Endothelial cell (in vitro differentiated cells): ENCODE results near the gene PRKCA. TPM values are rescaled to one million over a fixed set of nuclear protein-coding genes. Genes with fewer than 3 reads are reported as not detected.
"Not testable (repeated sequence)": the region's sequence is repeated elsewhere in the genome, so short reads cannot be mapped to it uniquely, and the experiment has no call there.

ENCODE experiments used
- DNase-seq: peaks from one replicate; pipeline ENCODE4 v3.0.0; 2021; ENCODE audit warnings: low spot score
- H3K27ac Mint-ChIP-seq: one replicate; pipeline ENCODE4 v1.8.0; 2021; ENCODE audit warnings: mixed read lengths, inconsistent platforms; ENCODE audit not compliant: unreplicated experiment
- H3K27me3 Mint-ChIP-seq: one replicate; pipeline ENCODE4 v1.8.0; 2021; ENCODE audit warnings: mild to moderate bottlenecking, moderate library complexity, mixed read lengths, inconsistent platforms; ENCODE audit not compliant: unreplicated experiment
- H3K36me3 Mint-ChIP-seq: one replicate; pipeline ENCODE4 v1.8.0; 2021; ENCODE audit warnings: mild to moderate bottlenecking, low read depth, mixed read lengths, inconsistent platforms; ENCODE audit not compliant: unreplicated experiment
- H3K4me1 Mint-ChIP-seq: one replicate; pipeline ENCODE4 v1.8.0; 2021; ENCODE audit warnings: mild to moderate bottlenecking, mixed read lengths, inconsistent platforms; ENCODE audit not compliant: unreplicated experiment
- H3K4me3 Mint-ChIP-seq: one replicate; pipeline ENCODE4 v1.8.0; 2021; ENCODE audit warnings: mild to moderate bottlenecking, mixed read lengths, inconsistent platforms; ENCODE audit not compliant: unreplicated experiment
- H3K9me3 Mint-ChIP-seq: one replicate; pipeline ENCODE4 v1.8.0; 2021; ENCODE audit warnings: mixed read lengths, inconsistent platforms; ENCODE audit not compliant: unreplicated experiment
- total RNA-seq: library from RNA; stranded (reverse); fragmentation: NEBNext Ultra II Directional; extraction: Animal tissue kit (Norgen Biotek cat#: 25700); gene quantifications from one replicate; pipeline ENCODE4 v1.2.1, GENCODE V29; 2021; ENCODE audit not compliant: unreplicated experiment
- TF ChIP-seq, protein P1 (sequence below): fragments of 200-600 bp; sonication (generic); IDR thresholded peaks from one replicate; pipeline ENCODE4 v1.5.0; 2021; ENCODE audit warnings: antibody characterized with exemption; ENCODE audit not compliant: unreplicated experiment

The PRKCA gene
- total RNA-seq, 1 donor from 2014 or later: 2.1 TPM

- Mint-ChIP-seq H3K36me3 (no peaks in the 10 kb centered on the region), H3K4me3 (no peak overlapping the region), H3K27ac (no peak overlapping the region), H3K27me3 (peaks cover 2% of the 10 kb centered on the region), H3K4me1 (no peaks in the 10 kb centered on the region), H3K9me3 (no peaks in the 10 kb centered on the region)
- TF ChIP-seq, protein P1, sequence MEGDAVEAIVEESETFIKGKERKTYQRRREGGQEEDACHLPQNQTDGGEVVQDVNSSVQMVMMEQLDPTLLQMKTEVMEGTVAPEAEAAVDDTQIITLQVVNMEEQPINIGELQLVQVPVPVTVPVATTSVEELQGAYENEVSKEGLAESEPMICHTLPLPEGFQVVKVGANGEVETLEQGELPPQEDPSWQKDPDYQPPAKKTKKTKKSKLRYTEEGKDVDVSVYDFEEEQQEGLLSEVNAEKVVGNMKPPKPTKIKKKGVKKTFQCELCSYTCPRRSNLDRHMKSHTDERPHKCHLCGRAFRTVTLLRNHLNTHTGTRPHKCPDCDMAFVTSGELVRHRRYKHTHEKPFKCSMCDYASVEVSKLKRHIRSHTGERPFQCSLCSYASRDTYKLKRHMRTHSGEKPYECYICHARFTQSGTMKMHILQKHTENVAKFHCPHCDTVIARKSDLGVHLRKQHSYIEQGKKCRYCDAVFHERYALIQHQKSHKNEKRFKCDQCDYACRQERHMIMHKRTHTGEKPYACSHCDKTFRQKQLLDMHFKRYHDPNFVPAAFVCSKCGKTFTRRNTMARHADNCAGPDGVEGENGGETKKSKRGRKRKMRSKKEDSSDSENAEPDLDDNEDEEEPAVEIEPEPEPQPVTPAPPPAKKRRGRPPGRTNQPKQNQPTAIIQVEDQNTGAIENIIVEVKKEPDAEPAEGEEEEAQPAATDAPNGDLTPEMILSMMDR: no peak
- DNase-seq: no peak
These were observed 147.8 kb downstream of the PRKCA start for GRCh38 chr17:66450008-66450851.

- H3K27ac Mint-ChIP-seq: no peak overlapping the region
- TF ChIP-seq, protein P1: no peak
- peaks cover 2% of the 10 kb centered on the region for H3K27me3 Mint-ChIP-seq
These were observed 148.4 kb downstream of the PRKCA start for GRCh38 chr17:66450852-66451158.

GRCh38 chr17:66451188-66452149 is 149.1 kb downstream of the PRKCA start:
- H3K27me3 Mint-ChIP-seq: peaks cover 2% of the 10 kb centered on the region
- no peak overlapping the region for H3K4me3 Mint-ChIP-seq
- no peaks in the 10 kb centered on the region for H3K36me3 Mint-ChIP-seq
- DNase-seq: peak; percentile 63
- H3K4me1 Mint-ChIP-seq: no peaks in the 10 kb centered on the region
- no peaks in the 10 kb centered on the region for H3K9me3 Mint-ChIP-seq
- TF ChIP-seq, protein P1: peak; percentile 50
- H3K27ac Mint-ChIP-seq: no peak overlapping the region

More at GRCh38 chr17:66450852-66451158, 148.4 kb downstream of the PRKCA start:
- Mint-ChIP-seq H3K4me3 (no peak overlapping the region), H3K4me1 (no peaks in the 10 kb centered on the region), H3K36me3 (no peaks in the 10 kb centered on the region), H3K9me3 (no peaks in the 10 kb centered on the region)
- DNase-seq: no peak

- Mint-ChIP-seq H3K27ac (no peak overlapping the region), H3K4me1 (no peaks in the 10 kb centered on the region), H3K4me3 (no peak overlapping the region), H3K36me3 (no peaks in the 10 kb centered on the region), H3K9me3 (no peaks in the 10 kb centered on the region), H3K27me3 (peaks cover 2% of the 10 kb centered on the region)
- no peak for DNase-seq
- TF ChIP-seq, protein P1: no peak
These were observed 152.6 kb downstream of the PRKCA start for GRCh38 chr17:66455060-66455459.

- H3K27ac Mint-ChIP-seq, H3K4me3 Mint-ChIP-seq, H3K9me3 Mint-ChIP-seq, H3K4me1 Mint-ChIP-seq, DNase-seq, H3K27me3 Mint-ChIP-seq, H3K36me3 Mint-ChIP-seq: not testable (repeated sequence)
These were observed 155.1 kb downstream of the PRKCA start for GRCh38 chr17:66457499-66457898.
